Muscle of arm (tissue), 12 donors: Measurements from ENCODE around the gene HDGF. TPM values are rescaled to one million over a fixed set of nuclear protein-coding genes. Genes with fewer than 3 reads are reported as not detected.
"Not testable (repeated sequence)": the region's sequence is repeated elsewhere in the genome, so short reads cannot be mapped to it uniquely, and the experiment has no call there.

Experiments
- DNase-seq: peaks from one replicate; pipeline ENCODE4 v3.0.0-alpha.2; 2013
- polyA plus RNA-seq, 12 donors: library from polyadenylated mRNA; unstranded; fragments of 120-200 nt; gene quantifications; one replicate each; pipeline ENCODE4 v1.2.1, GENCODE V29; 2013; ENCODE audit not compliant: insufficient read length in 12 of 12

HDGF gene
- polyA plus RNA-seq, 12 donors, result 134 to 205 (median 142) TPM; not detected in 1

- no peak for DNase-seq
Measured at GRCh38 chr1:156768610-156769295, 17.3 kb upstream of the HDGF start.

DNA sequence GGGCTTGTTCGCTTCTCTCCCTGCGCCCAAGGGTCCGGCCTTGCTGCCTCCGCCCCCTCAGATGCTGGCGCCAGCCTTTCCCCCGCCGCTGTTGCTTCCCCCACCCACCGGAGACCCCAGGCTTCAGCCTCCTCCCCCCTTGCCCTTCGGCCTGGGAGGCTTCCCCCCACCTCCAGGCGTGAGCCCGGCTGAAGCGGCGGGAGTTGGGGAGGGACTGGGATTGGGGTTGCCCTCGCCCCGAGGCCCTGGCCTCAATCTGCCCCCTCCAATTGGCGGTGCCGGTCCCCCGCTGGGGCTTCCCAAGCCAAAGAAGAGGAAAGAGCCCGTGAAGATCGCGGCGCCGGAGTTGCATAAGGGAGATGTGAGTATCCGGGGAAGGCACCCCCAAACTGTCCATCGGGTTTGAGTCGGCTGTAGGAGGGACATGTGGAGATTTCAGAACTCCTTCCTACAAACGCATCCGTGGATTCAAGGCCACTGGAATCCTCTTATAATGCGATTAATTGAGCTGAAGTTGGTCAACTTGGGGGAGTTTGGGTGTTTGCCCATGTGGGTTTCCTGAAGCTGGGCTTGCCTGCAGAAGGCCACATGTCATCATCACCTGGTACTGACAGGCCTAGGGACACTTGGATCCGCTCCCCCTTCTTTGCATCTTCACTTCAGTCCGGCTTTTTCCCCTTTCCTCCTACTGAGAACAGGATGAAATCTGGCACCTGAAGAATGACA, 16.6 kb upstream of the HDGF start:
- DNase-seq, result peak; percentile 31

DNA sequence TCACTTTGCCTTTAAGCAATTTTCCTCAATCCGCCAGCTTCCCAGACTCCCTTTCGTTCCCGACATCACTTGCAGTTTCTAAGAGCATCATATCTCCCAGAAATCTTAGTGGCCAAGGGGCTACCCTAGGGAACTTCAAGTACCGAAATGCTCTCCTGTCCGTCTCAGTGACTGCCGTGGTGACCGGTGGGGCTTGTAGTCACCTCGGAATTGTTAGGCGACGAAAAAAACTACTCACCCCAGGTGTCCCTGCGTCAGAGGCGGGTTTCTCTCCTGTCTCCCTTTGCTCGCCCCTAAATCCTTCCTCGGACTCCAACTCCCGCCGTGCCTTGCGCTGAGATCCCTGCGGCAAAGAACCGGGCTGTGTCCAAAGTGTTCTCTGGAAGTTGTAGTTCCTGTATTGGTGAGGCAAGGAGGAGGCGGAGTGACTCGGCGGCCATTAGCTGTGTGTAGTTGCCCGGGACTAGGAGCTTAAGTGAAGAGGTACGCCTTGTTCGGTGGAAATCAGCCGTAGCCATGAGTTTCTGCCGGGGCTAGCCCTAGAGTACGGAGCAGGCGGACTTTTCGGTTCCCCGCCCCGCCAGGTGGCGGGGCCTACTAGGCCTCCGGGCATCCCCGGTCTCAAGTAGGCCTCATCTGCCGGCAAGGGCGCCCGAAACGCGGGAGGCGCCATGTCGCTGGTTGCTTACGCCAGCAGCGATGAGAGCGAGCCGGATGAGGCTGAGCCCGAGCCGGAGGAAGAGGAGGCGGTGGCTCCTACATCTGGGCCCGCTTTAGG, 15.8 kb upstream of the HDGF start, which contains the start of gene PRCC:
Gene PRCC (plus strand): TSS at position 435 of the 778 bp plus-strand sequence. CDS start 237 bp downstream, at position 672.
- peak; percentile 99 for DNase-seq

DNA sequence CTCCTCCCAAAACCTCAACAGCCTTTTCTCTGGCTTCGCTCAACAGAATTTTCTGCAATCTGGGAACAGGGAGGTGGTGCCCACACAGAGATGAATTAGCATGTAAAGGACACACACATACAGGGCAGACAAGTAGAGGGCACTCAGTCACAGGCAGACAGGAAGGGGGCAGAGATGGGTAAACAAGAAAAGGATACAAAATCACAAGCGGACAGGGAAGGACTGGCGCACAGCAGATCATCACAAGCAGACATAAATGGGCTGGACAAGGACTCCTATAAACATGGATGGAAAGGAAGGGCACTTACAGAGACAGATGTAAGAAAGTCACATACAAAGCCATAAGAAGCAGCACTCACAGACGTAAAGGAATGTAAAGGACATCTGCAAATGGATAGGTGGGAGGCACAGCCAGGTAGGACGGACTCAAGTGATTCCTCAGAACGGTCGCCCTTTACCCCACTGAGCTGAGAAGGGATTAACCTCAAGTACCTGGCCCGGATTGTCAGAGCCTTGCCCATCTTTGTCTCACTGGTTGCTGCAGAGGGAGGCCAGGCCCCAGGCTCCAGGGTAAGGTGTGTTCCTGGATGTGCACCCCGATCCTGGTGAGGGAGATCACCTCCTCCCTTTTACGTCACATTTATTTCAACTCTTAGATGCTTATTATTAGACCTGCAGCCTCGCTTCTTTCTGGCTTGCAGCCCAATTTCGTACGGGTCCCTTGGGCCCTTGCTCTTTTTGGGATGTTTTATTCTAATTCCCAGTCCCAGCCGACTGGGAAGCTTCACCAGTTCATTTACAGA, 15.0 kb upstream of the HDGF start:
- peak; percentile 32 for DNase-seq

DNA sequence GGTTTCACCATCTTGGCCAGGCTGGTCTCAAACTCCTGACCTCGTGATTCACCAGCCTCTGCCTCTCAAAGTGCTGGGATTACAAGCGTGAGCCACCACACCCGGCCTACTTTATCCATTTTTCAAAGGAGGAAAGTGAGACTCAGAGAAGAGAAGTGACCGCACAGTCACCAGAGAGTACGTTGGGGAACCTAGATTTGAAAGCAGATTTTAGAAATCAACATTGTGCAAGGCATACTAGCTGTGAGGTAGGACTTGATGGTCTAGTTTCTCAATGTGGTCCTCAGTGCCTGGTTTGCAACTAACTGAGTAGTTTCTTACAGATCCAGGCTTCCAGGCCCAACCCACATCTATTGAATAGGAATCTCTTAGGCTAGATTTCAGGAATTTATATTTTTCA, 14.2 kb upstream of the HDGF start:
- DNase-seq, result no peak

DNA sequence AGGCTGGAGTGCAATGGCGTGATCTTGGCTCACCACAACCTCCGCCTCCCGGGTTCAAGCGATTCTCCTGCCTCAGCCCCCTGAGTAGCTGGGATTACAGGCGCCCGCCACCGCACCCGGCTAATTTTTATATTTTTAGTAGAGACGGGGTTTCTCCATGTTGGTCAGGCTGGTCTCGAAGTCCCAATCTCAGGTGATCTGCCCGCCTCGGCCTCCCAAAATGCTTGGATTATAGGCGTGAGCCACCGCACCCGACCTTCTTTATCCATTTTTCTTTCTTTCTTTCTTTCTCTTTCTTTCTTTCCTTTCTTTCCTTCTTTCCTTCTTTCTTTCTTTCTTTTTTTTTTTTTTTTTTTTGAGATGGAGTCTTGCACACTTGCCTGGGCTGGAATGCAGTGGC, 13.7 kb upstream of the HDGF start:
- DNase-seq, result not testable (repeated sequence)

DNA sequence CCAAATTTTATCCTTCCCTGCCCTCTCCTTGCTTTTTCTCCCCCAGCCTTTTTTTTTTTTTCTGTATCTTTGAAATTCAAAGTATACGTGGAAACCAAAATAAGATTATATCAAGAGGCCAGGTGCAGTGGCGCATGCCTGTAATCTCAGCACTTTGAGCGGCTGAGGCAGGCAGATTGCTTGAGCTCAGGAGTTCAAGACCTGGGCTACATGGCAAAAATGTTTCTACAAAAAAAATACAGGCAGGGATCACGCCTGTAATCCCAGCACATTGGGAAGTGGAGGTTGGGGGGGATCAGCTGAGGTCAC, 9.3 kb upstream of the HDGF start:
- DNase-seq, result no peak

DNA sequence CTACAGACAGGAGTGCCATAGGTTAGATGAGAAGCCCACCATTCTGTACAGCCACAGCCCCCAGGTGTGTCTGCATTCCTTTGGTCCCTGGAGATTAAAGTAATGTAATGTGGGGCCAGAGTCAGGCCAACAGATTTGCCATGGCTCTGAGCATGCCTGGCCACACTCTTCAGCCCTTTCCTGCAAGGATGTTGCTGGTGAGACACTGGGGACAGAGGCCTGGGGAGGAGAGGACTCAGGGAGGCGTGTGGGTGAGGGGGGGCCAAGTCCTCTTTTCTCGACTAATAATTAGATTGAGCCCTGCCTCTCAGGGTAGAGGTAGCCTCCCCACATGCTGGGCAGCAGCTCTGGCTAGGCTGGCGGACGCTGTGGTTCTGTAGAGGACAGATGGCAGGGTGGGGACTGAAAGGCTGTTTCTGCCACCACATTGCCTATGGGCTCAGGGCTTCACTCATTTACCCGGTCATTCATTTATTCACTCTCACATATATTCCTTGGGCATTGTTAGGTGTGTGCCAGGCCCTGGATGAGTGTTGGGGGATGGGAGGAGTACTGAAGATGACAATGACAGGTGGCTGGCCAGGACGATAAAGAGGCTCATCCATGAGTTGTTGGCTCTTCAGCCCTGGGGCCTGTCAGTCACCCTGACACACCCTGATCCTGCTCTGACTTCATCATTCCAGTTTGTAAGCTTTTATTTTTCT, 8.8 kb upstream of the HDGF start:
- no peak for DNase-seq

DNA sequence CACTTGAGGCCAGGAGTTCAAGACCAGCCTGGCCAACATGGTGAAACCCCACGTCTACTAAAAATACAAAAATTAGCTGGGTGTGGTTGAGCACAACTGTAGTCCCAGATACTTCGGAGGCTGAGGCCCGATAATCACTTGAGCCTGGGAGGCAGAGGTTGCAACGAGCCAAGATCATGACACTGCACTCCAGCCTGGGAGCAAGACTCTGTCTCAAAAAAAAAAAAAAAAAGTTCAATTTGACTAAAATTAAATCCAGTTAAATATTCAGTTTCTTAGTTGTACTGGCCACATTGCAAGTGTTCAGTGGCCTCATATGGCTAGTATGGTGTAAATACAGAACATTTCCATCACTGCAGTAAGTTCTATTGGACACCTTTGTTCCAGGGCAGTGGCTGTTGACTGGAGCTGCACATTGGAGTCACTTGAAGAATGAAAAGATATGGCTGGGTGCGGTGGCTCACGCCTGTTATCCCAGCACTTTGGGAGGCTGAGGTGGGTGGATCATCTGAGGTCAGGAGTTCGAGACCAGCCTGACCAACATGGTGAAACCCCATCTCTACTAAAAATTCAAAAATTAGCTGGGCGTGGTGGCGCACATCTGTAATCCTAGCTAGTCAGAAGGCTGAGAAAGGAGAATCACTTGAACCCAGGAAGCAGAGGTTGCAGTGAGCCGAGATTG, 6.2 kb upstream of the HDGF start:
- not testable (repeated sequence) for DNase-seq

- no peak for DNase-seq
Measured at GRCh38 chr1:156756355-156756754, 4.9 kb upstream of the HDGF start.

GRCh38 chr1:156755527-156755950, 4.1 kb upstream of the HDGF start:
- no peak for DNase-seq

DNA sequence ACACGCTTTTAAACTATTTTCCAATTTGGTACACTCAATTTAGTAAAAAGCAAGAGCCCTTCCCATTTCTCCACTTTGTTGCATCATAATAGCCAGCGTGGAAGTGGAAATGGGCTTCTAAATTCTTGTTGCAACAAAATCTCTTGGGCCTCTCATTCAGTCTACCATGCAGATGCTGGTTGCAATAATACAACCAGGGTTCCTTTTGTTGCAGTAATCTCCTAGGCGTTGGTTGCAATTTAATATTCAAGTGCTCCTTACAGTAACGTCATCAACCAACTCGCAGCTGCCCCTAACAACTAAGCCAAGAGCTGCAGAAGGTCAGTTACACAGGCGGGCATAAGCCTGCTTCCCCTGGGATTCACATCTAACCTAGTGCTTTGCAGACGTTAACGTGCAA, 2.7 kb upstream of the HDGF start:
- no peak for DNase-seq

DNA sequence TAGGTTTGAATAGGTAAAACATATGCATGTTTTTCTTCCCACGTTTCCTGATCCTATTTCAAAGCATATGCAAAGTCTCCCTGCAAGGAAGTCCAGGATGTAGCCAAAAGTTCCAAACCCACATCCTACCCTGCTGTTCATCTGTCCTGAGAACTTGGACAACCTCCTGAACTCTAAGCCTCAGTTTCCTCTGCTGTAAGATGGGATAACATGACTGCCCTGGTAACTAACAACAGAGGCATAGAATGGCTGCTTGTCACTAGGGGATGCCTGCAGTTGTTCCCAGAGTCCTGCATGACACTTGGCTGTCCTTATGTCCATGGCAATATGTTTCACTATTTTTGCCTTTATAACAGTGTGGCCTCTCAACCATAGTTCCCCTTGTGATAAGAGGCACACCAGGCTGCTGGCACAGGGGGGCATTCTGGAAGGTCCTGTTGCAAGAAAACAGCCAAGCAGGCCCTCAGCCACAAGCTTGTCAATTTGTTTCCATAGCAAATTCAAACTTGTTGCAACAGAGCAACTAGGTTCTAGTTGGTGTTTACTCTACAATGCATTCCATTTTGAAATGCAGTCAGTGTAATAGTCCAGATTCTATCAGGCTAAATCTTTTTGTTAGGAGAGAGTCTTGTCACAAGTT, 1.5 kb upstream of the HDGF start:
- DNase-seq, result no peak

DNA sequence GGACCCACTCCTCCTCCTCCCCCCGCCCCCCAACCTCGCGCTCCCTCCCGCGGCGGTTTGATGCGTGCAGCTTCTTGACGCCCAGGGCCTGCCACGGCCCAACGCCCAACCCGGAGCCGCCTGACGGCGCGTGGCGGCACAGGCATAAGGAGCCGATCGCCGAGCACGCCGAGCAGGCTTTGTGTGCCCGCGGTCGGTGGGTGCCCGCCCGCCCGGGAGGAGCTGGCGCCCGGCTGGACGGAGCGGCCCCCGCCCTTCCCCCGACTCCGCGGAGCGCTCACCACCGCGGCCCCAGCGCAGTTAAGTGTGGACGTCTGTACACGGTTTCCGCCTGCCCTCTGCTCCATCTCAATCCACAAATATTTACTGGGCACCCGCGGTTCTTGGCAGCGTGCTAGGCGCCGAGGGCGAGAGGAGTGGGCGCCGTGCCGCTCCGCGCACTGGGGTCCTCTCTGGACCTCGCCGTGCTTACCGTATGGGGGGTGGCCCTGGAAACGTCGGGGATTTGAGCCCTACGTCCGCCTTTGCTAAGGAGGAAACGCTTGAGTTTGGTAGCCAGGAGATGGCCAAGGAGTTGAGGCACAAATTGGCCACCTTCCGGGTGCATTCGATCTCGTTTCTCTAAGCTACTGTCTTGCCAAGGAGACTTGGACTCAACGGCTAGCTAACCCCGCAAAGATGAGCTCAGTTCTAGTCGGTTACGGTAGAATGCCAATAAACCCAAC, 444 bp upstream of the HDGF start:
- DNase-seq, result peak; percentile 97

- no peak for DNase-seq
Measured at GRCh38 chr1:156750711-156751450, 594 bp downstream of the HDGF start.

DNA sequence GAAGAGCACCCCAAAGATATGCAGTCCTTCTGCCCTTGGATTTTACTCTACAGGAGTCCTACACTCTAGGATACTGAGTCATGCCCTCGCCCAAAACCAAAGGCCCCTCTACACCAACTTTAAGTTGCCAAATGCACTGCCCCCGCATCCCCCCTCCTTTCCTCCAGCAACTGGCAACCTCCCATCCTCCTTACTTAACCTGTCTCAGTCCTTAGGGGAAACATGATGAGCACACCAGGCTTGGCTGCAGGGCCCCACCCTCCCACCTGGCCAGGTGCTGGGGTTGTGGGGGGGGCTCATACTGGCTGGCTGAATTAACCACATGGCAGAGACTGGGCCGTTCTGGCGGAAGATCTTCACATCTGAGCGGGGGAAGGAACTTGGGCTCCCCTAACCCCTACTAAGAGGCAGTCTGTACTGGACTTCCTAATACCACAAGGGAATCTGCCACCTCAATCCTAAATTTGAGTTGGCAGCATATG, 1.2 kb downstream of the HDGF start:
- no peak for DNase-seq

GRCh38 chr1:156749419-156750118, 1.9 kb downstream of the HDGF start:
- no peak for DNase-seq
